HG03460 (cell line): ENCODE data around the gene SEMA4A.
A peak's percentile ranks its signal among the peaks of the same experiment; 100 is the strongest.
"Not testable (repeated sequence)": the region's sequence is repeated elsewhere in the genome, so short reads cannot be mapped to it uniquely, and the experiment has no call there.

ENCODE experiments used
- ATAC-seq: cut with Tn5 transposase; IDR thresholded peaks from one replicate; pipeline ENCODE4 v1.9.1; 2021; ENCODE audit not compliant: unreplicated experiment

Gene SEMA4A

GRCh38 chr1:156191292-156191964, 38.0 kb downstream of the SEMA4A start:
- no peak for ATAC-seq

- ATAC-seq = no peak
These were observed 39.8 kb downstream of the SEMA4A start for GRCh38 chr1:156193208-156193487.

GRCh38 chr1:156193488-156194299, 40.3 kb downstream of the SEMA4A start, which contains the start of gene SLC25A44:
Gene SLC25A44, plus strand, starts transcription at chr1:156194104. Its CDS starts 5,744 bp downstream, at chr1:156199848.
- ATAC-seq = peak; percentile 93

DNA sequence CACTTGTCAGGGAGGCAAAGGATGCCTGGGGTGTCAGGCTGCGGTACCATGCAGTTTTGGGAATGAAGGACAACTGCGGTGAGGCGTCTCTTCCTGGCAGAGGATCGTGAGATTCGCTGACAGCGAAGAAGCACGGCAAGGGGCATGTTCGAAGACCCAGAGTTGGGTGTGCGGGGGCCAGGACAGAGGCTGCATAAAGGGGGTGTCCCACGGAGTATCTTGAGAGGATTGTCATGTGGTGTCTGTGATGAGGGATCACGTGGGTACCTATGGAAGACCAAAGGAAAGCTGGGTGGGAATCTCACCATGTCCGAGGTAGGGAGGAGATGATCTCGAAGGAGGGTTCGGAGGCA, 40.9 kb downstream of the SEMA4A start:
- no peak for ATAC-seq

- ATAC-seq = no peak
These were observed 42.5 kb downstream of the SEMA4A start for GRCh38 chr1:156195853-156196252.

GRCh38 chr1:156196445-156196844, 43.1 kb downstream of the SEMA4A start:
- ATAC-seq = no peak

- ATAC-seq = no peak
These were observed 45.5 kb downstream of the SEMA4A start for GRCh38 chr1:156198831-156199349.

GRCh38 chr1:156200044-156200443, 46.7 kb downstream of the SEMA4A start:
- ATAC-seq = no peak

DNA sequence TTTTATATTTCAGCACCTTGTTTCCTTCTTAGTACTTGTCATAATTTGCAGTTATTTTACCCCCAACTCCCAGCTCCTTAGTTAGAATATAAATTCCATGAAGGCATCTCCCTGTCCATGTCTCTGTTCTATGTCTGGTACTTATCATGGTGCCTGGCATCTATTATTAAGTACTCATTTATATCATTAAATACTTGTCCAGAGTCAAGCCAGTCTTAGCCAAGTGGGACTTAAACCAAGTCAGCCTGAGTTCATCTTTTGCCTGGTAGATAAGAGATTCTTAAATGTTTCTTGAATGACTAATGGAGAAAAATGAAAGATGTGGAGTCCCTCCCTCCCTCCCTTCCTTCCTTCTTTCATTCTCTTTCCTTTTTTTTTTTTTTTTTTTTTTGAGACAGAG, 49.9 kb downstream of the SEMA4A start:
- ATAC-seq = no peak

DNA sequence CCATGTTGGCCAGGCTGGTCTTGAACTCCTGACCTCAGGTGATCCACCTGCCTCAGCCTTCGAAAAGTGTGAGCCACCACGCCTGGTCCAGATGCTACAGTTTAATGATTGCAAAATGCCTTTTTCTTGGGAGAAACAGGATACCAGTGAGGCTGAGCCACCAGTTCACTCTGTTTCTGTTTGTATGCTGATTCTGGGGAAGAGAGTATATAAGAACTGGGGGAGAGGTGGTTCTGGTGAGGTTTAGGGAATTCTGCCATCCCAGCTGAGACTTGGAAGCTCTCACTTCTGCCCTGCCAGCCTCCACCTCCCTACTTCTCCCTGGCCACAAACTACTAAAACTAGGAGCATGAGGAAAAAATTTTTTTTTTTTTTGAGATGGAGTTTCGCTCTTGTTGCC, 51.3 kb downstream of the SEMA4A start:
- ATAC-seq = no peak

DNA sequence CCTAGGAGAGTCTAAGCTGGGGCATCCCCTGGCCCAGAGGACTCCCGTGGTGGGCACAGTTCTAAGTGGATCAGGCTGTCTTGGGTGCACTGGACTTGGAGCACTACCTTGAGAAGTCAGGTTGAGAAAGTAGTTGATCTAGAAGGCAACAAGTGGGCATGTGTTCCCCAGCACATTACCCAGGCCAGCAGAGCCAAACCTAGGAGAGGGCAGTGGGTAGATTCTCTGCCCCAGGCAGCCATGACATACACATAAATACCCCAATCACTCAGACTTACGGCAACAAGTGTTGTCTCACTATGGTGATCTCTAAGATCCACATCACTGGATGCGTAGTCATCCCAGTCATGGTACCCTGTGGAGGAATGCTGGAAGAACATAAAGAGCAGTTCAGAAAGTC, 57.9 kb downstream of the SEMA4A start:
- no peak for ATAC-seq

DNA sequence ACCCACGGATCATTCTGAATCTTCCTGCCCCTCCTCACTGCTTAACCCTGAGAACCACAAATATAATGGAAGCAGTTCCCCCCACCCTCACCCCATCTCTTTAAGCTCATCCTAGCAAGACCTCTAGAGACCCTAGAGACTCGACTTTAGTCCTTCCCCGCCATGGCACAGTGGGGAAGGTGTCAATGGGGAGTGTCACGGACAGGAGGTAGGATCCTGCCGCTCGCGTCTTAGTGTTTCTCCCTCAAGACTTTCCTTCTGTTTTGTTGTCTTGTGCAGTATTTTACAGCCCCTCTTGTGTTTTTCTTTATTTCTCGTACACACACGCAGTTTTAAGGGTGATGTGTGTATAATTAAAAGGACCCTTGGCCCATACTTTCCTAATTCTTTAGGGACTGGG, 58.7 kb downstream of the SEMA4A start:
- no peak for ATAC-seq

- peak; percentile 86 for ATAC-seq
These were observed 59.7 kb downstream of the SEMA4A start, which contains the start of gene PMF1 for GRCh38 chr1:156212833-156213643. Gene PMF1, plus strand, starts transcription at chr1:156213007. Its CDS starts 9 bp downstream, at chr1:156213016.

DNA sequence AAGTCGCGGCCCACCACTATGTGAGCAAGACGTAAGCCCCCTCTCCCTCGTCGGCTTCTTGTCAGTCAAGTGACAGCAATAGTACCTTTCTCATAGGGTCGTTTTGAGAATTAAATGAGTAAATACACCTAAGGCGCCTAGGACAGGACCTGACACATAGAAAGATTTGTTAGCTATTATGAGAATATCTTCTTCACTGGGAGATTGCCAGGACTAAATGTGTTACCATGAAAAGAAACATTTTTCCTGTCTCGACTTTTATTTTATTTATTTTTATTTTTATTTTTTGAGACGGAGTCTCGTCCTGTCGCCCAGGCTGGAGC, 60.2 kb downstream of the SEMA4A start:
- no peak for ATAC-seq

DNA sequence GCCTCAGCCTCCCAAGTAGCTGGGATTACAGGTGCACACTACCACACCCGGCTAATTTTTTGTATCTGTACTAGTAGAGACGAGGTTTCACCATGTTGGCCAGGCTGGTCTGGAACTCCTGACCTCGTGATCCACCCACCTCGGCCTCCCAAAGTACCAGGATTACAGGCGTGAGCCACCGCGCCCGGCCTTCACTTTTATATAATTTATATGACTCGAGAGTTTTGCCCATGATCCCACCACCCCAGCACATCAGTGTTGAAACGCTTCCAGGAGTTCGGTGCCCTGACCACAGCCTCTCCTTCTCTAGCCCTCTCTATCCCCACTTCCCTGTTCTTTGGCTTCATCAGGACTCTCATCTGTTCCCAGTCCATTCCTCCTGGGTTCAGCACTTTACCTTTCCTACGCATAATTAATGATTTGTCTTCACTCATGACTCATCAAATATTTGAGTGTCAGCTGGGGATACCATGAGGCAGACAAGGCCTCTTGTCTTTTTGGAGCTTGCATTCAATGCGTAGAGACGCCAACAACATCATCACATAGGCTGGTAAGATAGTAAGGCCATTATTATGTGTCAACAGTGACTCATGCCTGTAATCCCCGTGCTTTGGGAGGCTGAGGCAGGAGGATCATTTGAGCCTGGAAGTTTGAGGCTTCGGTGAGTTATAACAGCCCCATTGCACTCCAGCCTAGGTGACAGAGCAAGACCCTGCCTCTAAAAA, 60.8 kb downstream of the SEMA4A start:
- ATAC-seq = no peak

DNA sequence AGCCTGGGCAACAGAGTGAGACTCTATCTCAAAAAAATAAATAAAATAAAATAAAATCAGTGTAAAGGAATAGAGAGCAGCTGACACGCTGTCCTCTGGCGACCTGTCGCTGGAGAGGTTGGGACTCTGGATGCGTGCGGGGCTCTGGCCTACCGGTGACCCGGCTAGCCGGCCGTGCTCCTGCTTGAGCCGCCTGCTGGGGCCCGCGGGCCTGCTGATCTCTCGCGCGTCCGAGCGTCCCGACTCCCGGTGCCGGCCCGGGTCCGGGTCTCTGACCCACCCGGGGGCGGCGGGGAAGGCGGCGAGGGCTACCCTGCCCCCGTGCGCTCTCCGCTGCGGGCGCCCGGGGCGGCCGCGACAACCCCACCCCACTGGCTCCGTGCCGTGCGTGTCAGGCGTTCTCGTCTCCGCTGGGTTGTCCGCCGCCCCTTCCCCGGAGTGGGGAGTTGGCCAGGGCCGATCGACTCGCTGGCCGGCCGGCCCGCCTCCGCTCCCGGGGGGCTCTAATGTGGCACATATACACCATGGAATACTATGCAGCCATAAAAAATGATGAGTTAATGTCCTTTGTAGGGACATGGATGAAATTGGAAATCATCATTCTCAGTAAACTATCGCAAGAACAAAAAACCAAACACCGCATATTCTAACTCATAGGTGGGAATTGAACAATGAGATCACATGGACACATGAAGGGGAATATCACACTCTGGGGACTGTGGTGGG, 63.1 kb downstream of the SEMA4A start:
- ATAC-seq = not testable (repeated sequence)

DNA sequence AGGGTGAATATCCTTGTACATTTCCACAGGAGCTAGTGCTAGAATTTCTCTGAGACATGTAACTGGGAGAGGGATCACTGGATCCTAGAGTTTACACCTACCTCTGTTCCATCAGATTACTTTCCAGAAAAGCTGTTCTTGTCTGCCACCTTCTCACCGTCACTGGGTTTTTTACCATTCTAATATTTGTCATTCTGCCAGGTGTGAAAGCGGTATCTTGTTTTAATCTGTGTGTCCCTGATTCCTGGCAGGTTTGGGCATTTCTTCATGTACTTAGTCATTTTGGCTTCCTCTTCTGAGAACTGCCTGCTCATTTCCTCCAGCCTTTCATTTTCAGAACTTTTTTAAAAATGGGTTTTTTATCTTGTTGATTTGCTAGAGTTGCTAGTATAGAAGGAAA, 64.5 kb downstream of the SEMA4A start:
- ATAC-seq = no peak

DNA sequence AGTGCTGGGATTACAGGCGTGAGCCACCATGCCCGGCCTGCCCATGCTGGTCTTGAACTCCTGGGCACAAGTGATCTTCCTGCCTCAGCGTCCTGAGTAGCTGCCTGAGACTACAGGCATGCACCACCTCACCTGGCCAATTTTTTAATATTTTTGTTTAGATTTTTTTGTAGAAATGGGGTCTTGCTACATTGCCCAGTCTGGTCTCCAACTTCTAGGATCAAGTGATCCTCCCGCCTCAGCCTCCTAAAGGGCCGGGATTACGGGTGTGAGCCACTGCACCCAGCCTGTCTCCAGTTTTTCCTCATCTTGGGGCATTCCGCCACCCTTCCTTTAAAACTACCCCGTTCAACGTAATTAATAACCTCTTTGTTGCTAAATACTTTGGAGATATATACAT, 66.8 kb downstream of the SEMA4A start:
- ATAC-seq = no peak

DNA sequence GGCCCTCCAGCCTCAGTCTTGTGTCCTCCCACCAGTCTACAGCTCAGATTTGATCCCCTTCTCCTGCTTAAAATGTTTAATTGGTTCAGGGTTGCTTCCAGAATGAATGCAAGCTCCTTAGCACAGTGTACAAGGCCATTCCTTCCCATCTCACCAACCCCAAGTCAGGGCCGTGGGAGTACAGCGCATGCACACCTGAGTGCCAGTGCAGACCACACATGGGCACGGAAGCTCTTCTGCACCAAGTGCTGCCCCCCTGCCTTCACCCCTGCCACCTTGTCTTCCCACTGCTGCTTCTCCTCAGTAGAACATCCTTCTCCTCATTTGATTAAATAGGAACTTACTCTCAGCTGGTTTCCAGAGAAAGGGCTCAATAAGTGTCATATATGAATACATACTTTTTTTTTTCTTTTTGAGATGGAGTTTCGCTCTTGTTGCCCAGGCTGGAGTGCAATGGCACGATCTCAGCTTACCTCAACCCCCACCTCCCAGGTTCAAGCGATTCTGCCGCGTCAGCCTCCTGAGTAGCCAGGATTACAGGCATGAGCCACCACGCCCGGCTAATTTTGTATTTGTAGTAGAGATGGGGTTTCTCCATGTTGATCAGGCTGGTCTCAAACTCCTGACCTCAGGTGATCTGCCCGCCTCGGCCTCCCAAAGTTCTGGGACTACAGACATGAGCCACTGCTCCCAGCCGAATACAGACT, 68.8 kb downstream of the SEMA4A start:
- no peak for ATAC-seq

DNA sequence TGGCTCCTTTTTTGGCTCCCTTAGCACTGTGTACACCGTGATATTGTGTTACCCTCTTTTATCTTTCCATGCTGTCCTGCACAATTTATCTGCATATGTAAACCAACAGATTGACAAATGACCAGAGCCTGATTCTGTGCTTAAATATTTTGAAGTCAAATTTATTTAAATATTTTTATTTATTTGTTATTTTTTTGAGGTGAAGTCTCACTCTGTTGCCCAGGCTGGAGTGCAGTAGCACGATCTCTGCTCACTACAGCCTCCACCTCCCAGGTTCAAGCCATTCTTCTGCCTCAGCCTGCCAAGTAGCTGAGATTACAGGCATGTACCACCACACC, 72.3 kb downstream of the SEMA4A start:
- ATAC-seq = no peak
